H9 (cell line): ENCODE results near the gene IL16. TPM values are rescaled to one million over a fixed set of nuclear protein-coding genes. Genes with fewer than 3 reads are reported as not detected.

Source experiments
- DNase-seq: peaks from one replicate; pipeline ENCODE4 v3.0.0-alpha.2; 2017
- H2AFZ ChIP-seq: one replicate; pipeline ENCODE4 v1.6.1; 2013; ENCODE audit warnings: mild to moderate bottlenecking, low read length, control low read depth, moderate library complexity
- H2AK5ac ChIP-seq: 2 replicates; pipeline ENCODE4 v1.6.1; 2013; ENCODE audit warnings: low read length, control low read depth, mixed read lengths; ENCODE audit not compliant: insufficient read length
- H2BK120ac ChIP-seq: one replicate; pipeline ENCODE4 v1.6.1; 2013; ENCODE audit warnings: low read depth, mild to moderate bottlenecking, low read length, control low read depth, inconsistent platforms; ENCODE audit not compliant: poor library complexity, severe bottlenecking
- H2BK12ac ChIP-seq: 2 replicates; pipeline ENCODE4 v1.6.1; 2013; ENCODE audit warnings: low read length, control low read depth, mixed read lengths, low read depth; ENCODE audit not compliant: insufficient read length
- H2BK15ac ChIP-seq: 2 replicates; pipeline ENCODE4 v1.6.1; 2013; ENCODE audit warnings: low read depth, low read length, control low read depth
- H2BK20ac ChIP-seq: one replicate; pipeline ENCODE4 v1.6.1; 2013; ENCODE audit warnings: low read depth, mild to moderate bottlenecking, low read length, control low read depth, inconsistent platforms; ENCODE audit not compliant: poor library complexity, severe bottlenecking
- H2BK5ac ChIP-seq: 2 replicates; pipeline ENCODE4 v1.6.1; 2013; ENCODE audit warnings: low read length, control low read depth, mixed read lengths; ENCODE audit not compliant: insufficient read length
- H3K14ac ChIP-seq: 2 replicates; pipeline ENCODE4 v1.6.1; 2013; ENCODE audit warnings: low read length, control low read depth; ENCODE audit not compliant: insufficient read depth
- H3K18ac ChIP-seq: 2 replicates; pipeline ENCODE4 v1.6.1; 2013; ENCODE audit warnings: low read depth, mild to moderate bottlenecking, mixed read lengths, low read length, control low read depth; ENCODE audit not compliant: insufficient read length
- H3K23ac ChIP-seq: 2 replicates; pipeline ENCODE4 v1.6.1; 2013; ENCODE audit warnings: low read length, control low read depth, mixed read lengths, low read depth; ENCODE audit not compliant: insufficient read length
- H3K23me2 ChIP-seq: 2 replicates; pipeline ENCODE4 v1.6.1; 2013; ENCODE audit warnings: low read depth, mild to moderate bottlenecking, mixed read lengths, low read length, control low read depth; ENCODE audit not compliant: insufficient read length, poor library complexity, severe bottlenecking
- H3K27ac ChIP-seq: 2 replicates; pipeline ENCODE4 v1.5.1; 2013; ENCODE audit warnings: low read length, control low read depth, mixed read lengths, low read depth; ENCODE audit not compliant: insufficient read length
- H3K27me3 ChIP-seq: 2 replicates; pipeline ENCODE4 v1.6.1; 2013; ENCODE audit warnings: low read length, control low read depth, inconsistent platforms; ENCODE audit not compliant: insufficient read depth
- H3K4ac ChIP-seq: 2 replicates; pipeline ENCODE4 v1.6.1; 2013; ENCODE audit warnings: low read depth, mild to moderate bottlenecking, control low read depth, inconsistent platforms, low read length, moderate library complexity
- H3K4me1 ChIP-seq: 2 replicates; pipeline ENCODE4 v1.6.1; 2013; ENCODE audit warnings: low read length, control low read depth, inconsistent platforms; ENCODE audit not compliant: insufficient read depth
- H3K4me2 ChIP-seq: 2 replicates; pipeline ENCODE4 v1.6.1; 2013; ENCODE audit warnings: low read length, control low read depth, mixed read lengths; ENCODE audit not compliant: insufficient read length, insufficient read depth
- H3K56ac ChIP-seq: 2 replicates; pipeline ENCODE4 v1.6.1; 2013; ENCODE audit warnings: low read depth, mild to moderate bottlenecking, mixed read lengths, low read length, control low read depth; ENCODE audit not compliant: insufficient read length
- H3K79me1 ChIP-seq: 2 replicates; pipeline ENCODE4 v1.6.1; 2013; ENCODE audit warnings: low read depth, mild to moderate bottlenecking, moderate library complexity, low read length, control low read depth, inconsistent platforms; ENCODE audit not compliant: insufficient read depth, poor library complexity, severe bottlenecking
- H3K79me2 ChIP-seq: 2 replicates; pipeline ENCODE4 v1.6.1; 2013; ENCODE audit warnings: low read length, control low read depth, inconsistent platforms; ENCODE audit not compliant: insufficient read depth
- H3K9ac ChIP-seq: 2 replicates; pipeline ENCODE4 v1.6.1; 2013; ENCODE audit warnings: low read length, control low read depth, mixed read lengths; ENCODE audit not compliant: insufficient read length; ENCODE audit errors: extremely low read depth
- H3K9me3 ChIP-seq: one replicate; pipeline ENCODE4 v1.6.1; 2013; ENCODE audit warnings: low read depth, low read length, inconsistent platforms; ENCODE audit not compliant: control insufficient read depth
- H3T11ph ChIP-seq: one replicate; pipeline ENCODE4 v1.6.1; 2013; ENCODE audit warnings: mild to moderate bottlenecking, low read length, control low read depth, inconsistent platforms
- H4K20me1 ChIP-seq: one replicate; pipeline ENCODE4 v1.6.1; 2013; ENCODE audit not compliant: control insufficient read depth, insufficient read length, insufficient read depth
- H4K5ac ChIP-seq: 2 replicates; pipeline ENCODE4 v1.6.1; 2013; ENCODE audit warnings: low read depth, mild to moderate bottlenecking, mixed read lengths, low read length, control low read depth; ENCODE audit not compliant: insufficient read length
- H4K8ac ChIP-seq: replicated peaks from 2 replicates; pipeline ENCODE4 v1.6.1; 2013; ENCODE audit warnings: low read length, control low read depth, mixed read lengths, low read depth; ENCODE audit not compliant: insufficient read length
- H4K91ac ChIP-seq: 2 replicates; pipeline ENCODE4 v1.6.1; 2013; ENCODE audit warnings: low read depth, mild to moderate bottlenecking, moderate library complexity, mixed read lengths, low read length, control low read depth; ENCODE audit not compliant: insufficient read length
- H3K27ac Mint-ChIP-seq, 3 experiments: 2 replicates in 2 of 3; 3 replicates in 1 of 3; pipeline ENCODE4 v1.8.0; 2020 to 2021; ENCODE audit warnings: mixed read lengths in 3 of 3, mild to moderate bottlenecking in 1 of 3, moderate library complexity in 1 of 3
- H3K27me3 Mint-ChIP-seq: 2 replicates; pipeline ENCODE4 v1.8.0; 2021; ENCODE audit warnings: low read depth, mild to moderate bottlenecking, moderate library complexity, mixed read lengths
- H3K36me3 Mint-ChIP-seq, 3 experiments: 2 replicates in 2 of 3; 3 replicates in 1 of 3; pipeline ENCODE4 v1.8.0; 2020 to 2021; ENCODE audit warnings: low read depth in 3 of 3, mixed read lengths in 3 of 3; ENCODE audit not compliant: insufficient read depth in 1 of 3
- H3K4me1 Mint-ChIP-seq, 2 experiments: 2 replicates each; pipeline ENCODE4 v1.8.0; 2020; ENCODE audit warnings: mixed read lengths in 2 of 2
- H3K4me3 Mint-ChIP-seq, 2 experiments: 2 replicates in 1 of 2; 3 replicates in 1 of 2; pipeline ENCODE4 v1.8.0; 2020 to 2021; ENCODE audit warnings: mild to moderate bottlenecking in 2 of 2, mixed read lengths in 2 of 2, moderate library complexity in 1 of 2
- H3K9me3 Mint-ChIP-seq, 2 experiments: 2 replicates in 1 of 2; 3 replicates in 1 of 2; pipeline ENCODE4 v1.8.0; 2020; ENCODE audit warnings: mild to moderate bottlenecking in 2 of 2, mixed read lengths in 2 of 2, moderate library complexity in 1 of 2
- CTCF ChIP-seq: fragments of 200-600 bp; sonication (generic); conservative IDR thresholded peaks from 3 replicates; pipeline ENCODE4 v1.8.0; 2021; ENCODE audit warnings: antibody characterized with exemption, mild to moderate bottlenecking
- WGBS: extraction: QIAGEN DNeasy Blood & Tissue Kit; methylation state at CpG from one replicate; pipeline ENCODE4 v1.1.7; 2013; ENCODE audit warnings: missing lambda C conversion rate, low lambda C conversion rate, mixed read lengths; ENCODE audit not compliant: insufficient read length; ENCODE audit errors: extremely low coverage; 5-methylcytosine and 5-hydroxymethylcytosine counted together
- total RNA-seq: library from RNA; stranded (reverse); gene quantifications from 2 replicates; pipeline ENCODE4 v1.2.1, GENCODE V29; 2021

Gene IL16
- total RNA-seq, 1 experiment from 2014 or later, result 0.28 TPM

GRCh38 chr15:81190922-81191507, 5.7 kb upstream of the IL16 start:
- H3K23me2 ChIP-seq, result no peaks in the 10 kb centered on the region
- no peak overlapping the region for H2BK120ac ChIP-seq
- no peak overlapping the region for H2AFZ ChIP-seq
- Mint-ChIP-seq H3K4me3 (no peak overlapping the region), H3K27me3 (peaks cover 14% of the 10 kb centered on the region), H3K27ac (no peak overlapping the region), H3K36me3 (no peaks in the 10 kb centered on the region), H3K4me1 (peaks cover 2 to 10% of the 10 kb centered on the region in 2 experiments; a peak in 2 of 4 replicates), H3K9me3 (no peaks in the 10 kb centered on the region)
- TF ChIP-seq CTCF, result no peak
- no peaks in the 10 kb centered on the region for H4K20me1 ChIP-seq
- H3K4ac ChIP-seq, result no peak overlapping the region
- no peak overlapping the region for H2AK5ac ChIP-seq
- no peak overlapping the region for H4K8ac ChIP-seq
- no peak overlapping the region for H2BK20ac ChIP-seq
- H3K23ac ChIP-seq, result no peak overlapping the region
- H3K4me2 ChIP-seq, result no peak overlapping the region
- WGBS, result no CpG with 5 or more reads among the region's 3 CpGs
- no peak overlapping the region for H2BK15ac ChIP-seq
- H2BK12ac ChIP-seq, result no peak overlapping the region
- H3K56ac ChIP-seq, result no peak overlapping the region
- H4K5ac ChIP-seq, result no peak overlapping the region
- no peak for DNase-seq
- H2BK5ac ChIP-seq, result no peak overlapping the region
- H3K4me1 ChIP-seq, result no peaks in the 10 kb centered on the region
- no peak overlapping the region for H4K91ac ChIP-seq
- no peak overlapping the region for H3K18ac ChIP-seq
- H3K9me3 ChIP-seq, result no peaks in the 10 kb centered on the region
- H3T11ph ChIP-seq, result no peak overlapping the region
- H3K79me1 ChIP-seq, result no peaks in the 10 kb centered on the region
- H3K14ac ChIP-seq, result no peak overlapping the region
- H3K27ac ChIP-seq, result no peak overlapping the region
- H3K27me3 ChIP-seq, result no peaks in the 10 kb centered on the region
- no peaks in the 10 kb centered on the region for H3K79me2 ChIP-seq
- H3K9ac ChIP-seq, result no peak overlapping the region
